HFFc6 (cell line): ENCODE results near the gene CPLANE2. TPM values are rescaled to one million over a fixed set of nuclear protein-coding genes. Genes with fewer than 3 reads are reported as not detected.

Source experiments
- DNase-seq: peaks from one replicate; pipeline ENCODE4 v3.0.0-alpha.2; 2018
- H3K27ac Mint-ChIP-seq: 2 replicates; pipeline ENCODE4 v1.8.0; 2020; ENCODE audit warnings: mild to moderate bottlenecking, mixed read lengths
- H3K27me3 Mint-ChIP-seq: 2 replicates; pipeline ENCODE4 v1.8.0; 2021; ENCODE audit warnings: mild to moderate bottlenecking, moderate library complexity, mixed read lengths; ENCODE audit not compliant: insufficient read depth
- H3K36me3 Mint-ChIP-seq: 2 replicates; pipeline ENCODE4 v1.8.0; 2021; ENCODE audit warnings: low read depth, mixed read lengths
- H3K4me1 Mint-ChIP-seq: 2 replicates; pipeline ENCODE4 v1.8.0; 2020; ENCODE audit warnings: low read depth, mixed read lengths
- H3K4me3 Mint-ChIP-seq: 2 replicates; pipeline ENCODE4 v1.8.0; 2020; ENCODE audit warnings: mild to moderate bottlenecking, moderate library complexity, mixed read lengths
- H3K9me3 Mint-ChIP-seq: 2 replicates; pipeline ENCODE4 v1.8.0; 2020; ENCODE audit warnings: mild to moderate bottlenecking, mixed read lengths
- CTCF ChIP-seq: fragments of 200-600 bp; sonication (generic); IDR thresholded peaks from 2 replicates; pipeline ENCODE4 v1.5.0; 2021; ENCODE audit warnings: antibody characterized with exemption, mild to moderate bottlenecking
- total RNA-seq, 6 experiments: library from RNA; stranded (reverse); fragmentation: NEBNext Ultra II Directional; extraction: Animal tissue kit (Norgen Biotek cat#: 25700); gene quantifications; 2 replicates in 1 of 6; 3 replicates in 5 of 6; pipeline ENCODE4 v1.2.3, GENCODE V29; 2021

Gene CPLANE2
- total RNA-seq, 6 experiments from 2014 or later: 6.5 to 11.8 (median 7.5) TPM

GRCh38 chr1:16237343-16237830 is 404 bp upstream of the CPLANE2 start:
- Mint-ChIP-seq H3K27me3 (peaks cover 2% of the 10 kb centered on the region; the same call in 1 of the 2 replicates), H3K27ac (peak overlapping the region; percentile 99), H3K4me3 (peak overlapping the region; percentile 90), H3K36me3 (no peaks in the 10 kb centered on the region), H3K4me1 (peaks cover 18% of the 10 kb centered on the region), H3K9me3 (no peaks in the 10 kb centered on the region)
- peak; percentile 56 for DNase-seq
- no peak for TF ChIP-seq CTCF

GRCh38 chr1:16235944-16236510 is 956 bp downstream of the CPLANE2 start:
- peaks cover 18% of the 10 kb centered on the region for H3K4me1 Mint-ChIP-seq
- peaks cover 2% of the 10 kb centered on the region; the same call in 1 of the 2 replicates for H3K27me3 Mint-ChIP-seq
- TF ChIP-seq CTCF: peak; percentile 59
- no peaks in the 10 kb centered on the region for H3K9me3 Mint-ChIP-seq
- H3K36me3 Mint-ChIP-seq: no peaks in the 10 kb centered on the region
- H3K27ac Mint-ChIP-seq: peak overlapping the region; percentile 99
- H3K4me3 Mint-ChIP-seq: peak overlapping the region; percentile 90
- peak; percentile 41 for DNase-seq

- Mint-ChIP-seq H3K4me3 (no peak overlapping the region), H3K36me3 (no peaks in the 10 kb centered on the region), H3K27me3 (peaks cover 2% of the 10 kb centered on the region; the same call in 1 of the 2 replicates), H3K9me3 (no peaks in the 10 kb centered on the region), H3K27ac (no peak overlapping the region), H3K4me1 (peaks cover 18% of the 10 kb centered on the region)
- no peak for TF ChIP-seq CTCF
- no peak for DNase-seq
Observed at GRCh38 chr1:16235347-16235746, 1.6 kb downstream of the CPLANE2 start.

GRCh38 chr1:16233431-16233830 is 3.6 kb downstream of the CPLANE2 start:
- Mint-ChIP-seq H3K36me3 (no peaks in the 10 kb centered on the region), H3K4me3 (no peak overlapping the region), H3K27me3 (peaks cover 3% of the 10 kb centered on the region), H3K27ac (no peak overlapping the region), H3K4me1 (peaks cover 18% of the 10 kb centered on the region), H3K9me3 (no peaks in the 10 kb centered on the region)
- no peak for TF ChIP-seq CTCF
- no peak for DNase-seq

GRCh38 chr1:16232316-16232710 is 4.7 kb downstream of the CPLANE2 start:
- Mint-ChIP-seq H3K36me3 (no peaks in the 10 kb centered on the region), H3K4me3 (no peak overlapping the region; the same call in 1 of the 2 replicates), H3K27me3 (peaks cover 13% of the 10 kb centered on the region), H3K27ac (no peak overlapping the region), H3K9me3 (peaks cover 3% of the 10 kb centered on the region; the same call in 1 of the 2 replicates), H3K4me1 (peaks cover 12% of the 10 kb centered on the region)
- DNase-seq: no peak
- TF ChIP-seq CTCF: no peak
